ENCODE results near the gene CDH4. TPM values are rescaled to one million over a fixed set of nuclear protein-coding genes. Genes with fewer than 3 reads are reported as not detected.
A peak's percentile ranks its signal among the peaks of the same experiment; 100 is the strongest.

CDH4 gene
- polyA plus RNA-seq, 6 donors from 2014 or later, result not detected

GRCh38 chr20:61908057-61909026 lies 656.3 kb downstream of the CDH4 start:
- no peak for ATAC-seq (ENCODE audit: low read depth in 2 of 2)

GRCh38 chr20:61909028-61909427 lies 657.0 kb downstream of the CDH4 start:
- Mint-ChIP-seq H3K36me3 (no peaks in the 10 kb centered on the region), H3K27ac (no peak overlapping the region), H3K27me3 (peaks cover 0 to 1% (median under 1%) of the 10 kb centered on the region in 3 donors)

More at GRCh38 chr20:61908057-61909026, 656.3 kb downstream of the CDH4 start:
- Mint-ChIP-seq H3K4me1 (peaks cover 0 to 12% (median 8%) of the 10 kb centered on the region in 3 donors), H3K36me3 (no peaks in the 10 kb centered on the region), H3K27ac (peak overlapping the region in 1 of 6 donors; percentile 39), H3K9me3 (peaks cover 0 to 3% (median 0%) of the 10 kb centered on the region in 7 donors), H3K4me3 (no peak overlapping the region), H3K27me3 (no peaks in the 10 kb centered on the region)
- no peak for DNase-seq

GRCh38 chr20:61909821-61910220 lies 657.8 kb downstream of the CDH4 start:
- no peak for DNase-seq
- Mint-ChIP-seq H3K4me1 (peaks cover 0 to 20% (median 15%) of the 10 kb centered on the region in 3 donors), H3K27me3 (peaks cover 0 to 9% (median 8%) of the 10 kb centered on the region in 3 donors), H3K36me3 (no peaks in the 10 kb centered on the region), H3K27ac (no peak overlapping the region), H3K4me3 (no peak overlapping the region), H3K9me3 (peaks cover 0 to 3% (median 0%) of the 10 kb centered on the region in 7 donors)
- ATAC-seq (ENCODE audit: low read depth in 2 of 2), result no peak

More at GRCh38 chr20:61909028-61909427, 657.0 kb downstream of the CDH4 start:
- no peak for ATAC-seq (ENCODE audit: low read depth in 2 of 2)
- Mint-ChIP-seq H3K4me3 (no peak overlapping the region), H3K4me1 (peaks cover 0 to 14% (median 8%) of the 10 kb centered on the region in 3 donors), H3K9me3 (peaks cover 0 to 3% (median 0%) of the 10 kb centered on the region in 7 donors)
- no peak for DNase-seq

- H3K9me3 Mint-ChIP-seq, result peaks cover 0 to 3% (median 0%) of the 10 kb centered on the region in 7 donors
- peaks cover 0 to 28% (median 13%) of the 10 kb centered on the region in 3 donors for H3K27me3 Mint-ChIP-seq
- DNase-seq (no peak), ATAC-seq (ENCODE audit: low read depth in 2 of 2) (no peak)
- H3K4me1 Mint-ChIP-seq, result peaks cover 0 to 20% (median 15%) of the 10 kb centered on the region in 3 donors
- no peaks in the 10 kb centered on the region for H3K36me3 Mint-ChIP-seq
- no peak overlapping the region for H3K4me3 Mint-ChIP-seq
- H3K27ac Mint-ChIP-seq, result no peak overlapping the region
These were observed 659.8 kb downstream of the CDH4 start for GRCh38 chr20:61911824-61912223.

GRCh38 chr20:61912665-61913422 lies 660.8 kb downstream of the CDH4 start:
- H3K27me3 Mint-ChIP-seq, result peaks cover 0 to 31% (median 13%) of the 10 kb centered on the region in 3 donors
- H3K36me3 Mint-ChIP-seq, result no peaks in the 10 kb centered on the region
- H3K9me3 Mint-ChIP-seq, result peaks cover 0 to 3% (median 0%) of the 10 kb centered on the region in 7 donors
- H3K27ac Mint-ChIP-seq, result peak overlapping the region in 2 of 6 donors; percentile 10 to 37
- no peak overlapping the region for H3K4me3 Mint-ChIP-seq
- DNase-seq (no peak), ATAC-seq (ENCODE audit: low read depth in 2 of 2) (peak in 1 of 2 donors; percentile 32)
- peaks cover 0 to 20% (median 15%) of the 10 kb centered on the region in 3 donors for H3K4me1 Mint-ChIP-seq

GRCh38 chr20:61913423-61914225 lies 661.6 kb downstream of the CDH4 start:
- Mint-ChIP-seq H3K27me3 (peaks cover 0 to 31% (median 13%) of the 10 kb centered on the region in 3 donors), H3K36me3 (no peaks in the 10 kb centered on the region), H3K4me1 (peaks cover 0 to 20% (median 15%) of the 10 kb centered on the region in 3 donors), H3K27ac (no peak overlapping the region), H3K4me3 (peak overlapping the region in 1 of 8 donors; percentile 1), H3K9me3 (peaks cover 0 to 3% (median 0%) of the 10 kb centered on the region in 7 donors)
- ATAC-seq (ENCODE audit: low read depth in 2 of 2) (no peak), DNase-seq (no peak)

- ATAC-seq (ENCODE audit: low read depth in 2 of 2) (no peak), DNase-seq (no peak)
- H3K4me3 Mint-ChIP-seq, result peak overlapping the region in 1 of 8 donors; percentile 5
- peaks cover 0 to 31% (median 13%) of the 10 kb centered on the region in 3 donors for H3K27me3 Mint-ChIP-seq
- H3K4me1 Mint-ChIP-seq, result peaks cover 0 to 20% (median 15%) of the 10 kb centered on the region in 3 donors
- H3K36me3 Mint-ChIP-seq, result no peaks in the 10 kb centered on the region
- peaks cover 0 to 3% (median 0%) of the 10 kb centered on the region in 7 donors for H3K9me3 Mint-ChIP-seq
- no peak overlapping the region for H3K27ac Mint-ChIP-seq
These were observed 663.0 kb downstream of the CDH4 start for GRCh38 chr20:61915101-61915500.

GRCh38 chr20:61916318-61916891 lies 664.3 kb downstream of the CDH4 start:
- DNase-seq (no peak), ATAC-seq (ENCODE audit: low read depth in 2 of 2) (no peak)
- Mint-ChIP-seq H3K27me3 (peaks cover 0 to 31% (median 13%) of the 10 kb centered on the region in 3 donors), H3K4me3 (no peak overlapping the region), H3K9me3 (peaks cover 0 to 2% (median 0%) of the 10 kb centered on the region in 7 donors), H3K36me3 (no peaks in the 10 kb centered on the region), H3K4me1 (peaks cover 0 to 20% (median 15%) of the 10 kb centered on the region in 3 donors), H3K27ac (peak overlapping the region in 1 of 6 donors; percentile 66)

GRCh38 chr20:61917474-61918145 lies 665.5 kb downstream of the CDH4 start:
- Mint-ChIP-seq H3K36me3 (no peaks in the 10 kb centered on the region), H3K4me1 (peaks cover 0 to 15% (median 14%) of the 10 kb centered on the region in 3 donors), H3K9me3 (peaks cover 0 to 2% (median 0%) of the 10 kb centered on the region in 7 donors), H3K27ac (no peak overlapping the region), H3K27me3 (peaks cover 0 to 31% (median 13%) of the 10 kb centered on the region in 3 donors), H3K4me3 (no peak overlapping the region)
- DNase-seq (no peak), ATAC-seq (ENCODE audit: low read depth in 2 of 2) (no peak)

- H3K4me3 Mint-ChIP-seq, result no peak overlapping the region
- no peaks in the 10 kb centered on the region for H3K36me3 Mint-ChIP-seq
- H3K4me1 Mint-ChIP-seq, result peaks cover 0 to 8% (median 8%) of the 10 kb centered on the region in 3 donors
- H3K9me3 Mint-ChIP-seq, result peaks cover 0 to 2% (median 0%) of the 10 kb centered on the region in 7 donors
- DNase-seq (no peak), ATAC-seq (ENCODE audit: low read depth in 2 of 2) (no peak)
- H3K27ac Mint-ChIP-seq, result no peak overlapping the region
- H3K27me3 Mint-ChIP-seq, result peaks cover 0 to 31% (median 13%) of the 10 kb centered on the region in 3 donors
These were observed 666.5 kb downstream of the CDH4 start for GRCh38 chr20:61918548-61918947.

- Mint-ChIP-seq H3K4me3 (no peak overlapping the region), H3K27ac (no peak overlapping the region), H3K36me3 (no peaks in the 10 kb centered on the region), H3K27me3 (peaks cover 0 to 29% (median 10%) of the 10 kb centered on the region in 3 donors), H3K9me3 (peaks cover 0 to 2% (median 0%) of the 10 kb centered on the region in 7 donors), H3K4me1 (peaks cover 0 to 6% (median 4%) of the 10 kb centered on the region in 3 donors)
- ATAC-seq (ENCODE audit: low read depth in 2 of 2), result no peak
- no peak for DNase-seq
These were observed 667.2 kb downstream of the CDH4 start for GRCh38 chr20:61919239-61919638.
